Frontal cortex (tissue), 4 donors: Measurements from ENCODE around the gene COMP. TPM values are rescaled to one million over a fixed set of nuclear protein-coding genes. Genes with fewer than 3 reads are reported as not detected.

ENCODE experiments used
- DNase-seq, 2 donors: peaks; one replicate each; pipeline ENCODE4 v3.0.0; 2012; ENCODE audit warnings: low spot score in 2 of 2
- FAIRE-seq: peaks from 2 replicates; lab custom pipeline; 2012; peaks lifted over from hg19 to GRCh38; lab: Jason Lieb, UNC
- total RNA-seq: library from RNA; depleted of rRNA; stranded (reverse); fragments of >200 nt; gene quantifications from one replicate; pipeline ENCODE4 v1.2.3, GENCODE V29; 2014
- donor health status: control.
- donor health status: control.
- donor health status: control.

The COMP gene
- total RNA-seq, 1 donor from 2014 or later: not detected

DNA sequence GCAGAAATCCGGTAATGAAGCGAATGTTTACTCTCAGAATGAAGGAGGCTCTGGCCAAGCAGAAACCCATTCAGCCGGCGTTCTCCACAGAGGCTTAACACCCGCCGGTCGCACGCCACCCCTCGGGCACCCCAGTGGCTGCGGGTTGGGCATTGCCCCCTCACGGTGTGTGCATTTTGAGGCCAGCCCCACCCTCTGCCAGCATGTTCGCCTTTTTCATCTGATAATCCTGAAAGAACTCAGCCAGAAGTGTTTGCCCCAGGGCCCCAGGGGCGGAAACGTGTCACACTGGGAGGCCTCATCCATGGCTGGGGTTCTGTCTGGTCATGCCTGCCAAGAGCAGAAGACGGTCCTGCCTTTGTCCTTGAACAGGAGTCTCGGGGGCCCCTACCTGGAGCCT lies 34.2 kb downstream of the COMP start:
- no peak for DNase-seq
- no peak for FAIRE-seq

DNA sequence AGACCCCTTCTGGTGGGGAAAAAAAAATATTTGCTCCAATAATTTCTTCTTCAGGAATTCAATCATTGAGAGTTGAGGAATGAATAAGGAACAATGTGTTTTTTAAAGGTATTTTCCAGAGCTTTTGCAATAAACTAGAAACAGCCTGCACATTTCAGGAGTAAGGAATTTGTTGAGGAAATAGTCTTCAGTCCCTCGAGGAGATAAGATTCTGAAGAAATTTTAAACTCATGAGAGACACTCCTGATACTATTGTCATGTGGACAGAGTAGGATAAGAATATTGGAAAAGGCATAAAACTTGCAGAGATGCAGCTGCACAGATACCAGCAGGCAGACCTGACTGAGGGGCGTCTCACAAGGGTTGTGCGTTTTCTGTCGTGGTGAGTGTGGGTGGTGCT lies 36.6 kb downstream of the COMP start:
- DNase-seq (no peak), FAIRE-seq (no peak)

DNA sequence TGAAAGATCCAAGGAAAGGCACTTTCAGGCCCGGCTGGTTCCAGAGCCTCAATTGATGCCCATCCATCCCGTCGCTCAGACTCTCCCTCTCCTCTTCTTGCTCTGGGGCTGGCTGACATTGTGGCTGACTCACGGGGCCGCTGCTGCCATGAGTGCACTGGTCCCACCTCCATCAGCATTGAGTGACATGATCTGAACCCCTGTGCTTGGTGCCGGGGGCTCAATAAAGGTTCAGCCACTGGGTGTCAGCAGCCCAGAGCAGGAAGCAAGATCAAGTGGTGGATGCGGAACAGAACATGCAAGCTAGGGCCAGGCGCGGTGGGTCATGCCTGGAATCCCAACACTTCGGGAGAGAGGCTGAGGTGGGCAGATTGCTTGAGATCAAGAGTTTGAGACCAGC lies 39.5 kb downstream of the COMP start:
- DNase-seq: no peak
- FAIRE-seq: no peak

DNA sequence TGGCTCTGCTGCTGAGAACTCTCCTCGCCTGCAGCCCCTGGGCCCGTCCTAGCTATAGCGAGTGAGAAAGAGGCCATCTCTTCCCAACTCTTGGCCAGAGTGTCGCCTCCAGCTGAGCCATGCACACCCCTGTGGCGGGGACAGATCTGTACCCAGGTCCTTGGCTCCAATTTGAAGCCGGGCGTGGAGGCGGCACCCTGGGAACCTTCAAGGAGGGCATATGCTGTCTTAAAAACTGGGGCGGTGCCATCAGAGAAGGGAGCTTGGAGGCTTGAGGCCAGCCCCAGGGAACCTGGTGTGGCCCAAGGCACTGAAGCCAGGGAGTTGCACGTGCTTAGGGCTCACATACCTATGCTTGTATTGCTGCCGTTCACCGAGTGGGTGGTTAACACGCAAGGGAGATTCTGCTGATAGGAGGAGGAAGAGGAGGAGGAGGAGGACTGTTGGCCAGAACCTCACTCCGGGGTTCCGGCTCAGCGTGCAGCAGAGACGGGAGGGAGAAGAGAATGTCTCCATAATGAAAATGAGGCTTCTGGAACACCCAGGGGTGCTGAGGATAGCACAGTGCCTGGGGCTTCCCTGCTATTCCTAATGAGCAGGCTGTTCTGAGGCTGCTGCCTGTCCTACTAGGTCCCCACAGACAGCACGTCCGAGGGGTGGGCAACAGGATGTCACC lies 40.7 kb downstream of the COMP start:
- no peak for FAIRE-seq
- no peak for DNase-seq

DNA sequence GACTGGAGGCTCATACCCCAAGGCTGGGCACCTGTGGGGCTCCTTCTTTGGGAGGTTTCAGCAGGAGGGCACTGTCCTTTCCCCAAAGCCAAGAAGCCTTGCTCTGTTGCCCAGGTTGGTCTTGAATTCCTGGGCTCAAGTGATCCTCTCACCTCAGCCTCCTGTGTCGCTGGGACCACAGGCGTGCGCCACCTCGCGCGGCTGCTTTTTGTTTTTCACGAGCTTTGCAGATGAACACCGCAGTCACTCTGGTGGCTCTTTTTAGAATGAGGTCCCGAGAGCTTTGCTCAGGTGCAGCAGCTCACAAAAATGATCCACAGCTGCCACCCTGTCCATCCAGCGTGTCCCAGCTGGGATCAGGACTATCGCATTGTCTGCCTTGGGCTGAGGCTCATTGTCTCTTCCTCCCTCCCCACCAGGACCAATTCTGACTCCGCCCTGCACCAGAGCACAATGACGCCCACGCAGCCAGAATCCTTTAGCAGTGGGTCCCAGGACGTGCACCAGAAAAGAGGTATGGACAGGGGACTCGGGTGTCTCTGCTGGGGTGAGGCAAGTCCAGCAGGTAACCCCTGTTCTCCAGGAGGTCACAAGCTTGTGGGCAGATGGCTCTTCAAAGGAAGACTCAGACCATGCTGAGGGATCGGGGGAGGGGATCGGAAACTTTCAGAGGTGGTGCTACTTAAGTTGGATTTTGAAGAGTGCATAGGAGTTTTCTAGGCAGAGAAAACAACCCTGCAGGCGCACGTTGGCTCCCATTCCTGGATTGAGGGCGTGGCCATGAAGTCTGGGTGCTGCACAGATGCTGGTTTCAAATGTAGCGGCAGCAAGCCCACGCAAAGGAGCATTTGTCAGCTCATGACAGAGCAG lies 41.5 kb downstream of the COMP start:
- FAIRE-seq: no peak

DNA sequence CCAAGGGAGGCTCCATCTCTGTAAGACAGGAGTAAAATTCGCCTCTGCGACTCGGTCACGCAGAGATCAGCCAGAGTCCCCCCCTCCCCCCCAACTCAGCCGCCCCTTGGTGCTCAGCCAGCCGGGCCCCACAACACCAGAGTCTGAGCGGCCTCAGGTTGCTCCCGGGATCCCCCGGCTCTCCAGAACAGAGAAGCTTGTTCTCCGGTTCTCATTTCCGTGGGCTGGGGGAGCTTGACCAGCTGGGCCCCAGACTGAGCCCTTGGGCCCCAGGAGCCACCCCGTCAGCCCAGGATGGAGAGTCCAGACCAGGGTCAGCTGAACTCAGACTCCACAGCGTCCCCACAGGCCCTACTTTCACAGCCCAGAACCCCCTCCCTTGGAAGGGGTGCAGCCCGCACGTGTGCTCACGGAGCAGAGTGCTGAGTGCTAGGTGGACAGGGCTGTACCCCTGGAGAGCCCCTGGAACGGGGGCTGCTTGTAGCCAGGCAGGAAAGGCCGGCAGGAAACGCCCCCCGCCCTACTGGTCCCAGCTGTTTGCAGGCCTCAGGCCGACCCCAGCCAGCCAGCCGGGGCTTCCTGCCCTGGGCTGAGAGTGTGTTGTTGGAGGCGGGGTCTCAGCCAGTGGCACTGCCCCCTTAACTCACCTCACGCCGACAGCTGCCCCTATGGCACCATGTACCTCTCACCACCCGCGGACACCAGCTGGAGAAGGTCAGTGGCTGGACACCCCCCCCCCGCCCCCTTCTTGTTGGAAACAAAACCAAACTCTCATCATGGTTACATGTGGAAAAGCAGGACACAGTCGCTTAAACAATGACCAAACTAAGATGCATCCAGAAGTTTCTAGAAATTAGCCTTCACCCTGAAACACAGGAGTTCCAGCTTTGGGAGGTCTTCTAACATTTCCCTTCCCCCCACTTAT lies 44.4 kb downstream of the COMP start:
- FAIRE-seq (no peak), DNase-seq (no peak)

More for the DNA sequence above, 41.5 kb downstream of the COMP start:
- DNase-seq: no peak

DNA sequence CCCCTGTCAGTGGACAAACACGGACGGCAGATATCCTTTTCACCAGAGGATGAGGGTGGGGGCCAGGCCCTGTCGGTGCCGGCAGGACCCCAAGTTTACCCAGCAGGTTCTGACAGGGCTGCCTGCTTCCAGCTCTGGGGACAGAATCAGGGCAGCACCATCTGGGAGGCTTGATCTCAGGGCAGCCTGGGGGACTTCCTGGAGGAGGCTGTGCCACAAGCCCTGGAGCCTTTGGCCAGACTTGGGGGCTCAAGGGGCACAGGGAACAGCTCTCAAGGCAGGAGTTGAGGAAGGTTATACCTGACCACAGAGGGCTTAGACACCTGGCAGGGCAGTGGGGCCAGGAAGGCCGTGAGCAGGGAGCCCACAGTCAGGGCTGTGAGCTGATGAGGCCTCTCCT lies 45.2 kb downstream of the COMP start:
- DNase-seq: no peak
- no peak for FAIRE-seq

DNA sequence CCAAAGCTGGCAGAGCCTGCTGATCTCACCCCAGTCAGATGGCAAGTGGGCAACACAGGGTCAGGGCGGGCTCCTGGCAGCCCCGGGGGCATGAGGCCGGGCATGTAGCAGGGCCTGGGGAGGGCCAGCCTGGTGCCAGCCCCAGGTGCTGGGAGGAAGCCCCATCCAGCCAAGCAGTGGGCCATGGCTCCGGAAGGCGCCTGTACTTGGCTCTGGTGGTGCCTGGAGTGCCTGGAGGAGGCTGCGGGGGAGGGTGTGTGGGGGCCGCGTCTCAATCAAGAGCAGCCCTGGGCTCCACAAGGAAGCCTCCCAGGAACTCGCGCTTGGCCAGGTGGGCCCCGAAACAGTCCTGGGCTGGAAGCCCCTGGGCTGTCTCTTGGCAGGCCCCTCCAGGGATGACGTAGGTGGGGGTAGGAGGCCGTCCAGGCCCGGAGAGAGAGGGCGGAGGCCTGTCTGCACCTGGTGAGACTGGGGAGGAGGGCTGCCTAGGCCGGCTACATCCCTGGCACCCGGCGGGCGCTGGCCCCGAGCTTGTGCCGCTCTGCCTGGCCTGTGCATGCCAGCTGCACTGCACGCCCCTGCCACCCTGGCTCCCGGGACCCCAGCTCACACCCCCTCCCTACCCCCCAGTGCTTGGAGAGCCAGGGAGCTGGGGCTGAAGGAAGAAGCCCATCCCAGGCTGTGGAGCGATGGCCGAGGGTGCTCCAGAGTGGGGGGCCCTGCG lies 45.9 kb downstream of the COMP start:
- DNase-seq (no peak), FAIRE-seq (no peak)

DNA sequence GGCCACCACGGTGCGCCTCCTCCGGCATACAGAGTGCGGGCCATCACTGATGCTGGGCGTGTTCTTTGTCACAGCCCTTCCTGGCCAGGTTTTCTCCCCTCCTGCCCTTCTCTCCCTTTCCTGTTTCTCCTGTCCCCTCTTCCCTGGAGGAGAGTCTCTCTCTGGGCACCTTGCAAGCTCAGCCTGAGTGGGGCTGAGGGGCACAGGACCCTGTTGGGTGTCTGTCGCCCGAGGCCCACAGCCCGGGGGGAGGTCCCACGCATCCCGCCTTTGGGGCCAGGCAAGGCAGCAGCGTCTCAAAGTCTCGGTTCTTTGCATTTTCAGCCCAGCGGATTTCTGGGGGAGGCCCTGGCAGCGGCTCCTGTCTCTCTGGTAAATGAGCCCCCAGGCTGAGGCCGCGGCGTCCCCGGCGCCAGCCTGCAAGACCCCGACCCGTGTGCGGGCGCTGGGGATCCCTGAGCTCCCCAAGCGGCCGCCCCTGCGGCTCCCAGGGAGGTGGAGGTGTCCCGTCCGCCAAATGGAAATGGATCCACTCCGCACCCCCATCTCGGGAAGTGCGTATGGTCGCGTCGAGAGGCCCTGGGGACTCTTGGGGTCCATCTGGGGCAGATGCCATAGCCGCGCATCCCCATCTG lies 47.2 kb downstream of the COMP start:
- DNase-seq: no peak
- FAIRE-seq: no peak

DNA sequence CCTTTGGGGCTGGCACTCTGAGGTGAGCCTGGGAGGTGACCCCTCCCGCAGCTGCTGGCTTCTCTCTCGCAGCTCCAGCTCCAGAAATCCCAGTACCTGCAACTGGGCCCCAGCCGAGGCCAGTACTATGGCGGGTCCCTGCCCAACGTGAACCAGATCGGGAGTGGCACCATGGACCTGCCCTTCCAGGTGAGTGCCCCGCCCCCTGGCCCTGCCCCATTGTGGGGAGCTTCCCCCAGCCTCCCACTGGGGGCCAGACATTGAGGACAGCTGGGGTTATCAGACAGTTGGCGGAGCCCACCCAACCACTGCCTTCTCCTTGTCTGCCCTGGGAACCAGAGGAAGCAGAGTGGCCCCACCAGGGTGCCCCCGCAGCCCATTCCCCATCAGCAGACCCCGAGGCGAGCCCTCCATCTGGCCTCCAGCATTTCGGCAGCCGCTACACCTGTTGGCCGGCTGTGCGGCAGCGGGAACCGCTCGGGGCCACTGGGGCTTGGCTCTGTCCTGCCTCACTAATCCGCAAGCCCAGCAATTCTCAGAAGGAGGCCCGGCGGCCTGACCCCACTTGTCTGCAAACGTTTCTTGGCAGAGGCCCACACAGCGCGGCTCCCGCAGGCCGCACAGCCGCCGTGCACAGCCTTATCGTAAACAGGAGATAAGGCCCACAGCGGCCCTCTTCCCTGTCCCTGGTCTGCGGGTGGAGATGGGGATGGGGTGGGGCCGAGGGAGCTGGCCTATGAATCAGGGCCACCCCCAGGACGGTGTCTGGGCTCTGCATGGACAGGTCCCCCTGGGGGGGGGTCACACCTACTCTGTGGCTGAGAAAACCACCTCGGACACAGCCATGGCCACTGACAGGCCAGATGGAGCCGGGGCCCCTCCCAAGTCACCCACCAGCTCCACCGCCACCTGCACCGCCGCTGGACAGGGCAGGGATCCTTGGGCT lies 48.0 kb downstream of the COMP start:
- DNase-seq (no peak), FAIRE-seq (no peak)

DNA sequence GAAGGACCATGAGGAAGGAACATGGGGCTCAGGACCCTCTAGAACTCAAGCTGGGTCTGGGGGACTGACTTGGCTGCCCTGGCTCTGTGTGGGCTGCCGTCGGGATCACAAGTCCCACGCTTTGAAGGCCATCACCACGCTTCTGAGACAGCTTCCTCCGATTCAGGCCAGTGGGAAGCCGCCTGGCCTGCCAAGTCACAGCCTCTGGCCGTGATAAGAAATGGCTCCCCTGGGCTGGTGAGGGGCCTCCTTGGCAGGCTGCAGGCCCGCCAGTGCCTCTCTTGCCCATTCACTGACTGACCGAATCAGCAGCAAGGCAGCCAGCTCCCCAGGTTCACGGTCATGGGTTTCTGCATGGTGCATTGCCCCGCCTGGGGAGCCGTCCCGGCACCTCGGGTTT lies 48.8 kb downstream of the COMP start:
- DNase-seq (no peak), FAIRE-seq (no peak)

DNA sequence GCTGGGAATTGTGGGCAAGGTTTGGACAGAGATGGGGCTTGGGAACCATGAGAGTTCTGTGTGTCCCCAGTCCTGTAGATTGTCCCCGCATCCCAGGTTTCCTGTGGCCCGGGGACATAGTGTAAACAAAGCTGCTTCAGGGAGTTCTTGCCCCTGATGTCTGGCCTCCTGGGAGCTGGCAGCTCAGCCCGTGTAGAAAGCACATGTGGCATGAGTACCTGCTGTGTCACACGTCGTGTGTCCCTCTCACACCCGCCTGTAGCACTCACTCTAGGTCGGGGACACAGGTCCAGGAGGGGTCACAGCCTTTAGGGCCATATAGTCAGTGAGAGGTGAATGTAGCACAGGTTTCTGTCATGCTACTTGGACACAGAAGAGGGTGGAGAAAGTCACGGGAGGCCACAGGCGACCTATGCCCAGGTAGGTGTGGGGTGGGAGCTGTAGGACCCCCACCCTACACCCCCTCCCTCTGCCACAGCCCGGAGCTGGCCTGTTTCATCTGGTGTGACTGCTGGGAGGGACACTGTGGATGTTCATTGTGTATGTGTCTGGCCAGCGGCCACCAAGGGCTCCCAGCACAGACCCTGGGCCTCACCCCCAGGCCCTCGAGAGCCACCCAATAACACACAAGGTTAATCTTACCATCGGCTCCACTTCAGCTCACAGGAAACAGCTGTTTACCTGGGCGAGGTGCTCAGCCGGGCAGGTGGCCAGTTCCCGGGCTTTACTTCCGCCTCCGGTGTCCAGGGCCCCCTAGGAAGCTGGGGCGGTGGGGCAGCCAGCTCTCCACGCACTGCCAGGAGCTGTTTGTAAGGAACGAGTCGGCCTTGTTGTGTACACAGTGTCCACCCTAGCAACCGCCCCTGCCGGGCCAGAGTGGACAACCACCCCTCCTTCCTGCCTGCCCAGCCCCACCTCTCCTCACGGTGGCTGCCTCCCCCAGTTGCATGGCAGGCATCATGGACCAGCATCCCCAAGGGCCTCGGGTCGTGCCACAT lies 49.7 kb downstream of the COMP start:
- FAIRE-seq: no peak
- DNase-seq: no peak

DNA sequence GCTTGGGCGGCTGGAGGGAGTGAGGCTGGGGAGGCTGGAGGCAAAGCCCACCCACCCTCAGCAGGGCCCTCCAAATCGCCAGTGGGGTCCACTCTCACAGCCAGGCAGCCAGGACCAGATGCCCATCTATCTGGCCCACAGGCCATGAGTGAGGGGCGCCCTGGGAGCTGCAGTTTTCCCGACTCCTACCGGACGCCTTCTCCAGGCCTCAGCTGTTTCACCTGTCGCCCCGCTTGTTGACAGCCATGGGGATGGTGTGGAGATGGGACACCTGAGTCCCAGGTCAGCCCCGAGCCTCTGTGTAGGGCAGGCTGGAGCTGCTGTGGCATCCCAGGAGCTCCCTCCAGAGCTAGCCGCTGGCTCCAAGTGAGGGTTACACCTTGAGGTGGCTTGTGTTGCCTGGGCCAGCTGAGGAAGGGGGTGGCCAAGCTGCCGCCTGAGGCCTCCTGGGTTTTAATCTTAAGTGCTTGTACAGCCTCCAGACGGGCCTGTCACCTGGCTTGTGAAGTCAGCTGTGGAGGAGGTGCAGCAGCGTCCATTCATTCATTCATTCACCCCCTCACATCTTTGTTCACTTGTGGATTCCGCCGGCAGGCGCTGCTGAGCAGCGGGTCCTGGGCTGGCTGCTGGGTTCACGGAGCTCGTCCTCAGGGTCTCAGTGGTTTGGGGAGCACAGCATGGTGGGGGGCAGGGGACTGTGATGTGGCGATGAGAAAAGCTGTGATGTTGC lies 52.0 kb downstream of the COMP start:
- DNase-seq (no peak), FAIRE-seq (no peak)

DNA sequence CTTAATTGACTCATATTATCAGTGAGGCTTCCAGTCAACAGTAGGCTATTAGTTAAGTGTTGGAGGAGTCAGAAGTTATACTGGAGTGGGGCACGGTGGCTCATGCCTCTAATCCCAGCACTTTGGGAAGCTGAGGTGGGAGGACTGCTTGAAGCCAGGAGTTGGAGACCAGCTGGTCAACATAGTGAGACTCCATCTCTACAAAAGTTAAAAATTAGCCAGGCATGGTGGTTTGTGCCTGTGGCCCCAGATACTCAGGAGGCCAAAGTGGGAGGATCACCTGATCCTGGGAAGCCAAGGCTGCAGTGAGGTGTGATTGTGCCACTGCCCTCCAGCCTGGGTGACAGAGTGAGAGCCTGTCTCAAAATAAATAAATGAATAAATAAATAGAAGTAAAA lies 53.2 kb downstream of the COMP start:
- FAIRE-seq (no peak), DNase-seq (no peak)

DNA sequence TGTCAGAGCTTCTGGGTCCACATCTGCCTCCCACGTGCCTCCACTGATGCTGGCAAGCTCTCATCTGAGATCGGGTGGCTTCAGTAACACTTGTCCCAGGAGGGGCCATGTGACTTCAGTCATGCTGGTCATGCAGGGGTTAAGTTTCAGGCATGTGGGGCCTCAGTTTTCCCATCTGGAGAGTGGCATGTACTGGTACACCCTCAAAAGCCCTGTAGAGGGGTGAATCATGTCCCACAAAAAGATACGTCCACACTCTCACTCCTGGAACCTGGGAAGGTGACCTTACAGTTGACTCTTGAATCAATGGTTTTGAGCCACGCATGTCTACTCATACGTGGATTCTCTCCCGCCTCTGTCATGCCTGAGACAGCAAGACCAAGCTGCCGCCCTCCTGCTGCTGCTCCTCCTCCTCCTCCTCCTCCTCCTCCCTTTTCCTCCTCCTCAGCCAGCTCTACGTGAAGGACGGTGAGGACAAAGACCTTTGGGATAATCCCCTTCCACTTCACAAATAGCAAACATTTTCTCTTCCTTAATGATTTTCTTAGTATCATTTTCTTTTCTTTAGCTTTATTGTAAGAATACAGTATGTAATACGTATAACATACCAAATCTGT lies 53.7 kb downstream of the COMP start:
- DNase-seq (no peak), FAIRE-seq (no peak)
